Loucy (cell line): ENCODE measurements around the gene UBE3C.

Source experiments
- H2AFZ ChIP-seq: fragments of 200-600 bp; sonication (generic); 2 replicates; pipeline ENCODE4 v1.6.0; 2016; ENCODE audit warnings: antibody characterized with exemption, mild to moderate bottlenecking, low read length, moderate library complexity
- H3F3A ChIP-seq: fragments of 200-600 bp; 2 replicates; pipeline ENCODE4 v1.6.0; 2016; ENCODE audit warnings: antibody characterized with exemption, low read depth, mild to moderate bottlenecking
- H3K27me3 ChIP-seq: fragments of 200-600 bp; sonication (generic); 2 replicates; pipeline ENCODE4 v1.6.1; 2014; ENCODE audit warnings: low read length, mild to moderate bottlenecking; ENCODE audit not compliant: insufficient read depth, poor library complexity, severe bottlenecking
- H3K36me3 ChIP-seq: fragments of 200-600 bp; sonication (generic); 2 replicates; pipeline ENCODE4 v1.6.1; 2016; ENCODE audit warnings: low read length; ENCODE audit not compliant: insufficient read depth
- H3K4me1 ChIP-seq: fragments of 200-600 bp; sonication (generic); 2 replicates; pipeline ENCODE4 v1.5.1; 2014; ENCODE audit warnings: low read length, mild to moderate bottlenecking; ENCODE audit not compliant: insufficient read depth, poor library complexity, severe bottlenecking
- H3K4me2 ChIP-seq: fragments of 200-600 bp; sonication (generic); 2 replicates; pipeline ENCODE4 v1.6.0; 2014; ENCODE audit warnings: antibody characterized with exemption, low read length, low read depth, mild to moderate bottlenecking; ENCODE audit not compliant: poor library complexity, severe bottlenecking
- H3K4me3 ChIP-seq: fragments of 200-600 bp; sonication (generic); 2 replicates; pipeline ENCODE4 v1.5.1; 2014; ENCODE audit warnings: low read length, mild to moderate bottlenecking, mixed read lengths; ENCODE audit not compliant: poor library complexity, severe bottlenecking
- H3K79me2 ChIP-seq: fragments of 200-600 bp; sonication (generic); 2 replicates; pipeline ENCODE4 v1.6.1; 2014; ENCODE audit warnings: low read length; ENCODE audit not compliant: insufficient read depth
- H3K9ac ChIP-seq: fragments of 200-600 bp; sonication (generic); 2 replicates; pipeline ENCODE4 v1.6.0; 2014; ENCODE audit warnings: mild to moderate bottlenecking, low read depth, low read length, moderate library complexity; ENCODE audit not compliant: poor library complexity, severe bottlenecking
- H3K9me2 ChIP-seq: fragments of 200-600 bp; sonication (generic); replicated peaks from 2 replicates; pipeline ENCODE4 v1.6.1; 2016; ENCODE audit warnings: low read depth, low read length, mixed read lengths
- H3K9me3 ChIP-seq: fragments of 200-600 bp; sonication (generic); 2 replicates; pipeline ENCODE4 v1.6.1; 2014; ENCODE audit warnings: mild to moderate bottlenecking, antibody characterized with exemption, low read length, low read depth; ENCODE audit not compliant: insufficient read depth
- H4K20me1 ChIP-seq: fragments of 200-600 bp; sonication (generic); 2 replicates; pipeline ENCODE4 v1.6.0; 2014; ENCODE audit warnings: antibody characterized with exemption, low read length, mild to moderate bottlenecking; ENCODE audit not compliant: insufficient read depth, poor library complexity, severe bottlenecking
- EZH2phosphoT487 ChIP-seq: fragments of 200-600 bp; IDR thresholded peaks from 2 replicates; pipeline ENCODE4 v1.6.1; 2018; ENCODE audit warnings: antibody characterized with exemption, mild to moderate bottlenecking, moderate library complexity, borderline replicate concordance
- TF ChIP-seq, protein P1 (sequence below): fragments of 200-600 bp; sonication (generic); conservative IDR thresholded peaks from 2 replicates; pipeline ENCODE4 v1.5.1; 2014; ENCODE audit warnings: mild to moderate bottlenecking, antibody characterized with exemption, low read length

Gene UBE3C

DNA sequence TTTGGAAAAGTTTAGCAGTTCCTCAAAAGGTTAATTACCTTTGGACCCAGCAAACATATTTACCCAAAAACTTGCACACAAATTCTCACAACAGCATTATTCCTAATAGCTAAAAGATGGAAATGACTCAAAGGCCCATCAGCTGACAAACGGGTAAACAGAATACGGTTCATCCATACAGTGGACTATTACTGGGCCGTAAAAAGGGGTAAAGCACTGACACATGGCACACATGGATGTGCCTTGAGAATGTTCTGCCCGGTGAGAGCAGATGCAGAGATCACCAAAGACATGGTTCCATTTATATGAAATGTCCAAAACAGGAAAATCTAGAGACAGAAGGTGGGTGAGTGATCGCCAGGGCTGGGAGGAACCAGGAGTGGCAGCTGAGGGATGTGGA lies 102.9 kb downstream of the UBE3C start:
- no peaks in the 10 kb centered on the region for H3K4me1 ChIP-seq
- H3K9ac ChIP-seq: no peak overlapping the region
- H3K9me2 ChIP-seq: no peaks in the 10 kb centered on the region
- no peaks in the 10 kb centered on the region for H3F3A ChIP-seq
- no peak overlapping the region for H2AFZ ChIP-seq
- H4K20me1 ChIP-seq: no peaks in the 10 kb centered on the region
- H3K27me3 ChIP-seq: no peaks in the 10 kb centered on the region
- no peak overlapping the region for H3K4me3 ChIP-seq
- H3K79me2 ChIP-seq: no peaks in the 10 kb centered on the region
- TF ChIP-seq, protein P1, sequence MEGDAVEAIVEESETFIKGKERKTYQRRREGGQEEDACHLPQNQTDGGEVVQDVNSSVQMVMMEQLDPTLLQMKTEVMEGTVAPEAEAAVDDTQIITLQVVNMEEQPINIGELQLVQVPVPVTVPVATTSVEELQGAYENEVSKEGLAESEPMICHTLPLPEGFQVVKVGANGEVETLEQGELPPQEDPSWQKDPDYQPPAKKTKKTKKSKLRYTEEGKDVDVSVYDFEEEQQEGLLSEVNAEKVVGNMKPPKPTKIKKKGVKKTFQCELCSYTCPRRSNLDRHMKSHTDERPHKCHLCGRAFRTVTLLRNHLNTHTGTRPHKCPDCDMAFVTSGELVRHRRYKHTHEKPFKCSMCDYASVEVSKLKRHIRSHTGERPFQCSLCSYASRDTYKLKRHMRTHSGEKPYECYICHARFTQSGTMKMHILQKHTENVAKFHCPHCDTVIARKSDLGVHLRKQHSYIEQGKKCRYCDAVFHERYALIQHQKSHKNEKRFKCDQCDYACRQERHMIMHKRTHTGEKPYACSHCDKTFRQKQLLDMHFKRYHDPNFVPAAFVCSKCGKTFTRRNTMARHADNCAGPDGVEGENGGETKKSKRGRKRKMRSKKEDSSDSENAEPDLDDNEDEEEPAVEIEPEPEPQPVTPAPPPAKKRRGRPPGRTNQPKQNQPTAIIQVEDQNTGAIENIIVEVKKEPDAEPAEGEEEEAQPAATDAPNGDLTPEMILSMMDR: no peak
- TF ChIP-seq EZH2phosphoT487: no peak
- H3K9me3 ChIP-seq: no peaks in the 10 kb centered on the region
- no peak overlapping the region for H3K4me2 ChIP-seq
- peaks cover 11% of the 10 kb centered on the region; the same call in 1 of the 2 replicates for H3K36me3 ChIP-seq

DNA sequence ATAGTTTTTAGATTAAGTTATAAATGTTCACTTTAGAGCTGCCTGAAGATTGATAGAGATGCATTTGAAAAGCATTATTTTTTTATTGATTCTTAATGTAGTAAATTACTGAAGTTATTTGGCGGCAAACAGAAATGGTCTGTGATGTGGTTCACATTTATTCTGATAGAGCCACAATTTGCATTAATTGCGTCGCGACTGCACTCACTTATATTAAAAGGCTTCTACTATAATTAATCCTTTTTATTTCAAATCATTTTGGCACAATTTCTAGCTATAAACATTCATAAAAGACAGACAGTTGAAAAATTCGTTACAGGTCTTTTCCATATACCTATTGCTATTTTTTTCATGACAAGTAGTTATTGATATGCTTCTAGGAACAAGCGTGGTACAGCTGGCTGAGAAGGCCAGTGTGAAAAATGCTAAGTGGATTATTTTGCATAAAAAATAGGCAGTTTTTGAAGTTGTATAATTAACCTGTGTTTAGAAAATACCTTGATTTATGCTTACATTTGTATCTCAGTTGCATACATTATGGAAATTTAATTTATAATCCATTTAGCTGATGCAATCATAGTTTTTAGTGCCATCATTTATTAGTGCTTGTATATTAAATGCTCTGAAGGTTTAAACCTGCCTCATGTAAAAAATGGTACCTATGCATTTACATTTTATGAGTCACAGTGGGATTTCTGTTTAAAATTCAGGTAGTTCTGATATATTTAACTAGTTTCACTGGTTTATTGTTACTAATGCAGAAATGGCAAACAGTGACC lies 106.0 kb downstream of the UBE3C start:
- TF ChIP-seq EZH2phosphoT487: no peak
- TF ChIP-seq, protein P1: no peak
- Histone ChIP-seq H3K9me2 (no peaks in the 10 kb centered on the region), H3K79me2 (no peaks in the 10 kb centered on the region), H3K4me3 (no peak overlapping the region), H3K4me2 (no peak overlapping the region), H3K4me1 (no peaks in the 10 kb centered on the region), H3F3A (no peaks in the 10 kb centered on the region), H3K27me3 (no peaks in the 10 kb centered on the region), H3K9ac (no peak overlapping the region), H3K36me3 (peaks cover 14% of the 10 kb centered on the region; the same call in 1 of the 2 replicates), H4K20me1 (no peaks in the 10 kb centered on the region), H2AFZ (no peak overlapping the region), H3K9me3 (no peaks in the 10 kb centered on the region)

DNA sequence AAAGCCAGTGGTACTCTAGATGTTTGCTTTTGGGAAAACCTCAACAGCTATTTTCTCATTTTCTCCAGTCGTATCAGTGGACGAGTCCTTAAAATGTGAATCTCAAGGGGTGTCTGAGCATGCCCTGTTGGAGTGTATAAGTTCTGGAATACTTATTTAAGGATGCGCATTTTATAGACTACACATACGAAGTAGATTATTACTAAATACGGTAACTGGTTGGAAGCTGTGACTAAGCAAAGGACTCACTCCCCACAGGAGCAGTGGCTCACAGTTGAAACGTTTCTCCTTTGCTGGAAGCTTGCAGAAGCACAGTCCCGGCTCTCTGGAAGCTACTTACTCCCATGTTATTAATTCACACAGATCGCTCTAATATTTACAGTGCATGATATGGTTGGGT lies 107.3 kb downstream of the UBE3C start:
- H2AFZ ChIP-seq: no peak overlapping the region
- H3K79me2 ChIP-seq: no peaks in the 10 kb centered on the region
- H3K9me3 ChIP-seq: no peaks in the 10 kb centered on the region
- H3K36me3 ChIP-seq: peaks cover 14% of the 10 kb centered on the region; the same call in 1 of the 2 replicates
- H3F3A ChIP-seq: no peaks in the 10 kb centered on the region
- no peaks in the 10 kb centered on the region for H4K20me1 ChIP-seq
- no peak overlapping the region for H3K4me2 ChIP-seq
- no peaks in the 10 kb centered on the region for H3K27me3 ChIP-seq
- H3K9ac ChIP-seq: no peak overlapping the region
- no peak overlapping the region for H3K4me3 ChIP-seq
- TF ChIP-seq EZH2phosphoT487: no peak
- TF ChIP-seq, protein P1: no peak
- H3K9me2 ChIP-seq: no peaks in the 10 kb centered on the region
- H3K4me1 ChIP-seq: no peaks in the 10 kb centered on the region
